DOHH2 (cell line): ENCODE data around the gene ARHGEF7.
"Not testable (repeated sequence)": the region's sequence is repeated elsewhere in the genome, so short reads cannot be mapped to it uniquely, and the experiment has no call there.

ENCODE experiments used
- H3F3A ChIP-seq: fragments of 200-600 bp; sonication (generic), shearing (Covaris generic); 2 replicates; pipeline ENCODE4 v1.6.0; 2016; ENCODE audit warnings: antibody characterized with exemption, mild to moderate bottlenecking; ENCODE audit not compliant: control insufficient read depth, insufficient read depth
- H3K27ac ChIP-seq: fragments of 200-600 bp; sonication (generic); 2 replicates; pipeline ENCODE4 v1.5.1; 2014; ENCODE audit warnings: low read depth, mild to moderate bottlenecking, low read length, moderate library complexity
- H3K27me3 ChIP-seq: fragments of 200-600 bp; sonication (generic); 2 replicates; pipeline ENCODE4 v1.6.1; 2014; ENCODE audit warnings: mild to moderate bottlenecking, low read length, mixed read lengths; ENCODE audit not compliant: control insufficient read depth
- H3K36me3 ChIP-seq: fragments of 200-600 bp; sonication (generic); 2 replicates; pipeline ENCODE4 v1.6.1; 2014; ENCODE audit warnings: mild to moderate bottlenecking, low read length, moderate library complexity, mixed read lengths; ENCODE audit not compliant: control insufficient read depth
- H3K4me1 ChIP-seq: fragments of 200-600 bp; sonication (generic); 2 replicates; pipeline ENCODE4 v1.6.1; 2014; ENCODE audit warnings: mild to moderate bottlenecking, low read length, mixed read lengths; ENCODE audit not compliant: control insufficient read depth
- H3K4me2 ChIP-seq: fragments of 200-600 bp; sonication (generic); 2 replicates; pipeline ENCODE4 v1.6.0; 2014; ENCODE audit warnings: mild to moderate bottlenecking, low read length, moderate library complexity
- H3K4me3 ChIP-seq: fragments of 200-600 bp; sonication (generic); 2 replicates; pipeline ENCODE4 v1.5.1; 2014; ENCODE audit warnings: mild to moderate bottlenecking, low read length, mixed read lengths
- H3K79me2 ChIP-seq: fragments of 200-600 bp; sonication (generic); 2 replicates; pipeline ENCODE4 v1.6.1; 2014; ENCODE audit warnings: mild to moderate bottlenecking, low read length, mixed read lengths; ENCODE audit not compliant: control insufficient read depth
- H3K9me2 ChIP-seq: fragments of 200-600 bp; sonication (generic); replicated peaks from 2 replicates; pipeline ENCODE4 v1.6.1; 2014; ENCODE audit warnings: mild to moderate bottlenecking, low read length, mixed read lengths; ENCODE audit not compliant: control insufficient read depth
- H3K9me3 ChIP-seq: fragments of 200-600 bp; sonication (generic); 2 replicates; pipeline ENCODE4 v1.6.1; 2014; ENCODE audit warnings: antibody characterized with exemption, low read length, mixed read lengths; ENCODE audit not compliant: control insufficient read depth, insufficient read depth
- H4K20me1 ChIP-seq: fragments of 200-600 bp; sonication (generic); 2 replicates; pipeline ENCODE4 v1.6.0; 2014; ENCODE audit warnings: low read depth, mild to moderate bottlenecking, antibody characterized with exemption, low read length, moderate library complexity; ENCODE audit not compliant: control insufficient read depth, insufficient read depth
- CTCF ChIP-seq: fragments of 200-600 bp; sonication (generic); IDR thresholded peaks from one replicate; pipeline ENCODE4 v1.5.1; 2014; ENCODE audit warnings: antibody characterized with exemption, mild to moderate bottlenecking, low read depth, low read length; ENCODE audit not compliant: poor library complexity, severe bottlenecking
- EZH2phosphoT487 ChIP-seq: fragments of 200-600 bp; sonication (generic); IDR thresholded peaks from 2 replicates; pipeline ENCODE4 v1.6.1; 2017; ENCODE audit warnings: borderline replicate concordance, mild to moderate bottlenecking, antibody characterized with exemption, low read length, moderate library complexity, mixed read lengths

Gene ARHGEF7

GRCh38 chr13:111186305-111186935 is 71.3 kb downstream of the ARHGEF7 start:
- H3K27ac ChIP-seq = peak overlapping the region; percentile 99
- peaks cover 71% of the 10 kb centered on the region for H3K4me1 ChIP-seq
- peak overlapping the region; percentile 97 for H3K4me2 ChIP-seq
- no peaks in the 10 kb centered on the region for H3K9me3 ChIP-seq
- no peaks in the 10 kb centered on the region for H3K27me3 ChIP-seq
- peaks cover 30% of the 10 kb centered on the region for H3F3A ChIP-seq
- TF ChIP-seq CTCF = no peak
- no peak for TF ChIP-seq EZH2phosphoT487
- H4K20me1 ChIP-seq = peaks cover 15% of the 10 kb centered on the region; the same call in 1 of the 2 replicates
- peaks cover 67% of the 10 kb centered on the region for H3K36me3 ChIP-seq
- H3K9me2 ChIP-seq = no peaks in the 10 kb centered on the region
- H3K4me3 ChIP-seq = peak overlapping the region; percentile 89
- H3K79me2 ChIP-seq = peaks cover 95% of the 10 kb centered on the region

- TF ChIP-seq EZH2phosphoT487 = no peak
- Histone ChIP-seq H3K9me3 (no peaks in the 10 kb centered on the region), H3K4me3 (peak overlapping the region; percentile 89), H3K36me3 (peaks cover 58% of the 10 kb centered on the region), H3K79me2 (peaks cover 95% of the 10 kb centered on the region), H3K27me3 (no peaks in the 10 kb centered on the region), H3K9me2 (no peaks in the 10 kb centered on the region), H3K4me2 (peak overlapping the region; percentile 97), H3K4me1 (peaks cover 55% of the 10 kb centered on the region), H4K20me1 (peaks cover 15% of the 10 kb centered on the region; the same call in 1 of the 2 replicates), H3K27ac (peak overlapping the region; percentile 99), H3F3A (peaks cover 26% of the 10 kb centered on the region)
These were observed 72.9 kb downstream of the ARHGEF7 start for GRCh38 chr13:111187960-111188541.

- H3K27ac ChIP-seq, H3K4me2 ChIP-seq, H3K9me2 ChIP-seq, H3K4me3 ChIP-seq, H3K9me3 ChIP-seq, H3K27me3 ChIP-seq: not testable (repeated sequence)
- H3K36me3 ChIP-seq = peaks cover 65% of the 10 kb centered on the region
- H4K20me1 ChIP-seq = peaks cover 15% of the 10 kb centered on the region; the same call in 1 of the 2 replicates
- peaks cover 95% of the 10 kb centered on the region for H3K79me2 ChIP-seq
- peaks cover 44% of the 10 kb centered on the region for H3K4me1 ChIP-seq
- H3F3A ChIP-seq = peaks cover 17% of the 10 kb centered on the region
These were observed 74.0 kb downstream of the ARHGEF7 start for GRCh38 chr13:111189064-111189505.

- not testable (repeated sequence) for H3K4me3 ChIP-seq, H3K9me3 ChIP-seq, H3K27ac ChIP-seq, H3K9me2 ChIP-seq, H3K4me2 ChIP-seq, H3K27me3 ChIP-seq
- peaks cover 15% of the 10 kb centered on the region; the same call in 1 of the 2 replicates for H4K20me1 ChIP-seq
- peaks cover 96% of the 10 kb centered on the region for H3K79me2 ChIP-seq
- peaks cover 13% of the 10 kb centered on the region for H3F3A ChIP-seq
- peaks cover 40% of the 10 kb centered on the region for H3K4me1 ChIP-seq
- peaks cover 66% of the 10 kb centered on the region for H3K36me3 ChIP-seq
These were observed 74.4 kb downstream of the ARHGEF7 start for GRCh38 chr13:111189516-111189915.

- not testable (repeated sequence) for H3K4me3 ChIP-seq, H3K4me2 ChIP-seq, H3K9me2 ChIP-seq, H3K27me3 ChIP-seq, H3K9me3 ChIP-seq, H3F3A ChIP-seq, H4K20me1 ChIP-seq, H3K4me1 ChIP-seq, H3K27ac ChIP-seq
- Histone ChIP-seq H3K36me3 (peaks cover 75% of the 10 kb centered on the region), H3K79me2 (peaks cover 100% of the 10 kb centered on the region)
These were observed 78.1 kb downstream of the ARHGEF7 start for GRCh38 chr13:111193223-111193622.

GRCh38 chr13:111194651-111195050 is 79.5 kb downstream of the ARHGEF7 start:
- not testable (repeated sequence) for H3K9me3 ChIP-seq, H3F3A ChIP-seq, H3K4me2 ChIP-seq, H3K27ac ChIP-seq, H3K4me3 ChIP-seq, H3K27me3 ChIP-seq, H4K20me1 ChIP-seq, H3K9me2 ChIP-seq
- peaks cover 11% of the 10 kb centered on the region for H3K4me1 ChIP-seq
- peaks cover 100% of the 10 kb centered on the region for H3K79me2 ChIP-seq
- H3K36me3 ChIP-seq = peaks cover 75% of the 10 kb centered on the region

- not testable (repeated sequence) for H3K9me3 ChIP-seq, H3K9me2 ChIP-seq, H3K27me3 ChIP-seq
- Histone ChIP-seq H4K20me1 (peaks cover 23% of the 10 kb centered on the region), H3K79me2 (peaks cover 100% of the 10 kb centered on the region), H3K27ac (peak overlapping the region; percentile 91), H3K4me3 (peak overlapping the region; percentile 78; the same call in 1 of the 2 replicates), H3F3A (peaks cover 32% of the 10 kb centered on the region), H3K4me2 (peak overlapping the region; percentile 97), H3K4me1 (peaks cover 53% of the 10 kb centered on the region), H3K36me3 (peaks cover 79% of the 10 kb centered on the region)
These were observed 83.7 kb downstream of the ARHGEF7 start for GRCh38 chr13:111198732-111199378.
